ENCODE measurements around the gene AOPEP.
"Not testable (repeated sequence)": the region's sequence is repeated elsewhere in the genome, so short reads cannot be mapped to it uniquely, and the experiment has no call there.

AOPEP gene

DNA sequence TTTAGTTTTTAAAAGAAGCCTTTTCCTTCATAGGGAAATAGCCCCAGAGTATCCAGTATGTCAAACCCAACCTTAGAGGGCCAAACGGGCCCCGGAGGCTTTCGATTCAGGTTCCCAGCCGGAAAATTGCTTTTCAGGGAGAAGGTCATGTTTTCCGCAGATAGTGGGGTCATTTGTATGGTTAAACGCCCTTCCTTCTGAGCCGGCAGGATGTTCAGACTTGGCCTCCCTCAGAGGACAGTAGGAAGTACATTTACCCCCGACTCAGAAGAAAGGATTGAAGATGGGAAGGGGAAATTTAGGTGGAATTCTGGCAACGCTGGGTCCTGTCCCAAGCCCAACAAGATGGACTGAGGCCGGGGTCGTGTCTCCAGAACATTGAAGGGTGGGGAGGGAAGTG is 195.2 kb downstream of the AOPEP start:
- DNase-seq = no peak

DNA sequence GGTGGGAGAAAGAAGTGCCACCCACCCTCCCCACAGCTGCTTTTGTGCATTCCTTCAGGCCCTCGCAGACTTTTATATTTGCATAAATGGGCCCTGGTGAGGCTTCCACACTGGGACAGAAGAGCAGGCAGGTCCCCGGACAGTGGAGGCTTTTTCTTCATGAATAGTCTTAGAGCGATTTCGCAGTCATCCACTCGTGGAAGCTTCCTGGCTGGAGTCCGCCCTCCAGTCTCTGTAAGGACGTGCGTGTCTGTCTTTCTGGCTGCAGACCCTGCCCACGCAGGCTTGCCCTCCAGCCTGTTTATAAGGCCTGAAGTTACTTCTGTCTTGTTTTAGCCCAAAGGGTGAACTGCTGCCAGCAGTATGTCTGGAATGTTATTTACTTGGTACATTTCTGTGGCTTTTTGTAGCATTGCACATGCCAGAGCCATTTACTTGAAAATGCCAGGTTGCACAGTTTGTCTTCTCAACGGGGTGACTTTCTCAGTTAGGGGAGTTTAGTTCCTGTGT is 195.7 kb downstream of the AOPEP start:
- DNase-seq = peak; percentile 96

DNA sequence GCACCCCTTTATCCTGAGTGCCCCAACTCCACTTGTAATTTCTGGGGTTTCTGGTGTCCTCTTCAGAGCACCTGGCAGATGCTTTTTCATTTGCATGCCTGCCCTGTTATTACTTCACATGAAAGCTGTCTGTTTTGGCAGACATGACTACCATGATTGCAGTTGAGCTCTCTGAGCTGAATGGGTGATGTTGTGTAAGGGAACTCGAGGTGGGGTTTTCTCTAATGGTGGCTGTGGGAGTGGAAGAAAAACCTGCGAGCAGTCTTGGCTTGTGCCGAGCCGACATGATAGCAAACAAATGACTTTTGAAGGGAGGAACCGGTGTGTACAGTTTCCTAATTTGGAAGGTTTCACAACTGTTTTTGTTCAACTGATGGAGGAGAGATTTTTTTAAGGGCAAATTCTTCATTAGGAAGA is 196.2 kb downstream of the AOPEP start:
- DNase-seq = peak; percentile 63

DNA sequence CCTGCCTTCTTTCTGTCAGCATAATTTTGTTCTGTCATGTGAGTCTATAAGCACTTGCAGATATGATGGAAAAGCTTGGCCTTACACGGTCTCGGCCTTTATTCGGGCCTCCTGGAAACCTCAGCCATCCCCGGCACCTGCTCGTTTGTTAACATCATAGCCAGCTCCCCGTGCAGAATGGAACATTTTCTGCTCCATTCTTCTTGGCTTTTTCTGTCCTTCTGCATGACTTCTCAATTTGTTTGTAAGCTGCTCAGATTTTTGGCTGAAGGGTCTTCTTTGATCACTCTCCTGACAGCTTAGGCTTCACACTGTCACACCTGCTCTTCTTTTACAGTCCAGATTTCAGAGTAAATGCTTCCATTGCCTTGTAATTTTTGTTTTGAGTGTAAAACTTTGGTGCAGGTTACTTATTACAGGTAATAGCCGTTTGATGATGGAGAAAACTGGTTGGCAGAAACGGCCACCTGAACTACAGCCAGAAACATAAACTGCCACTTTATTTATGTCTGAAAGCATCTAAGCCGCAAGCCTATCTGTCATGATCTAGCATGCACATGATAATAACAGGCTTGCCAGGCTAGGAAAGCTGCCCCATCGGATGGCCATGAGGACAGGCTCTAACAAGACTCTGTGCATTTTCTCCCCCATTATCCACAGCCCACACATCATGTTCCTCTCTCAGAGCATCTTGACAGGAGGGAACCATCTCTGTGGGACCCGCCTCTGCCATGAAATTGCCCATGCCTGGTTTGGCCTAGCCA is 197.0 kb downstream of the AOPEP start:
- peak; percentile 36 for DNase-seq

DNA sequence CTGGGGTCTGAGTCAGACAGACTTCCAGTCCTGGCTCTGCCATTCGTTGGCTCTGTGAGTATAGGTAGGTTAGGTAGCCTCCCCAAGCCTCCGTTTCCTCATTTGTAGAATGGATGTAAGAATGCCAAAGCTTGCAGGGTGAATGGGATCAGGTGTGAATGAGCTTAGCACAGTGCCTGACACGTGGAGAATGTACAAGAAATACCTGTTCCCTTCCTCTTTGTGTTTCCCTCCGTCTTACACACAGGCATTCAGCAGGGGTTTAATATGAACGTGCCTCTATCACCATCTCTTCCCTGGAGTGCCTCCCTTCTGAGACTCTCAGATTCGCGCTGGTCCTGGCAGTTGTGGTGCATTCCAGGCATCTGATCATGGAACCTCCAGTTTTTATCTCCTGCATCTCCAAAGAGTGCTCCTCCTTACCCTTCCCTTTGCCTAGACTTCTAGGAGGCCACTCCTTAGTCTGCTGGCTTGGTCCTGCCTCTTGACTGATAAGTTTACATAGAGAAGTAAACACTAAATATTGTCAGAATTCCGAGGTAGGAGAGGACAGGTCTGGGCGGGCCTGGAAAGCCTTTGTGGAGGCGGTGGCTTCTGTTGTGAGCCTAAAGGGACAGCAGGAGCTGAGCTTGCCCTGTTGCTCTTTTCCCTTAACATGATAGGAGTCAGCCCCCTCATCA is 199.4 kb downstream of the AOPEP start:
- peak; percentile 29 for DNase-seq

DNA sequence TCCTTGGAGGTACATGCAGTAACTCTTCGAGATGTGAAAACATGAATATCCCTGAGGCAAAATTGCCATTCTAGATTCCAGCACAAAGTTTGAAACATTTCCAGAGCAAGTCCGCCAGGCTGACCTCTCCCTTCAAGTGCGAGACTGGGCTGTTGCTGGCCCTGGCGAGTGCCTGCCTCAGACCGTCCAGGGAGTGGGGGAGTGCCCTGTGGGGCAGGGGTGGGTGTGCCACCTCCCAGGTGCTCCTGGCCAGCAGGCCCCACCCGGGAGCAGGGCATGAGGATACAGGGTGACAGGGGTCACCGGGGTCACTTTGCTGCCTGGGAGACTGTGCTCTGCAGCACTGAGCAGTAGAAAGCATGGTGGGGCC is 199.9 kb downstream of the AOPEP start:
- no peak for DNase-seq

DNA sequence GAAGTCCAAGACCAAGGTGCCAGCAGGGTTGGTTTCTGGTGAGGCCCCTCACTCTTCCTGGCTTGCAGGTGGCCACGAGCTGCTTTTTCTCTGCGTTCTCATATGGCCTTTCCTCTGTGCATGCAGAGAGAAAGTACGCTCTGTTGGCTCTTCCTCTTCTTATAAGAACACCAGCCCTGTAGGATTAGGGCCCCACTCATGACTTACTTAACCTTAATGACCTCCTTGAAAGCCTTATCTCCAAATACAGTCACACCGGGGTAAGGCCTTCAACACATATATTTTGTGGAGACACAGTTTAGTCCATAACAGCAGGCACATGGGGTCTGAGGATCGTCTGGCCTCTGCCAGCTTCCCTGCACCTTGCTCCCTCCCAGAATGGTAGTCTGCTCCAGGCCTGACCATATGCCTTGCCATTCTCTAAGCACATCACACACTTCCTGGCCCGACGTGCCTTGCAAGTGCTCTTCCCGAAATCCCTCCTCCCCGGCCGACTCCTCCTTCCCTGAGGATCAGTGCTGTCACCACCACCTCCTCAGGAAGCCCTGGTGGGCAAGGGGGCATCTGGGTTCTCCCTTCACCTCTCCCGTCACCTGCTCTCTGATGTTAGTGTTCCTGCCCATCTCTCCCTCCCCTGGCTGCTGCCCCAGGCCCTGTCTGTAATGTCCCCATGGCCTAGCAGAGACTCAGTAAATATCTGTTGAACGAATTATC is 200.7 kb downstream of the AOPEP start:
- peak; percentile 21 for DNase-seq

DNA sequence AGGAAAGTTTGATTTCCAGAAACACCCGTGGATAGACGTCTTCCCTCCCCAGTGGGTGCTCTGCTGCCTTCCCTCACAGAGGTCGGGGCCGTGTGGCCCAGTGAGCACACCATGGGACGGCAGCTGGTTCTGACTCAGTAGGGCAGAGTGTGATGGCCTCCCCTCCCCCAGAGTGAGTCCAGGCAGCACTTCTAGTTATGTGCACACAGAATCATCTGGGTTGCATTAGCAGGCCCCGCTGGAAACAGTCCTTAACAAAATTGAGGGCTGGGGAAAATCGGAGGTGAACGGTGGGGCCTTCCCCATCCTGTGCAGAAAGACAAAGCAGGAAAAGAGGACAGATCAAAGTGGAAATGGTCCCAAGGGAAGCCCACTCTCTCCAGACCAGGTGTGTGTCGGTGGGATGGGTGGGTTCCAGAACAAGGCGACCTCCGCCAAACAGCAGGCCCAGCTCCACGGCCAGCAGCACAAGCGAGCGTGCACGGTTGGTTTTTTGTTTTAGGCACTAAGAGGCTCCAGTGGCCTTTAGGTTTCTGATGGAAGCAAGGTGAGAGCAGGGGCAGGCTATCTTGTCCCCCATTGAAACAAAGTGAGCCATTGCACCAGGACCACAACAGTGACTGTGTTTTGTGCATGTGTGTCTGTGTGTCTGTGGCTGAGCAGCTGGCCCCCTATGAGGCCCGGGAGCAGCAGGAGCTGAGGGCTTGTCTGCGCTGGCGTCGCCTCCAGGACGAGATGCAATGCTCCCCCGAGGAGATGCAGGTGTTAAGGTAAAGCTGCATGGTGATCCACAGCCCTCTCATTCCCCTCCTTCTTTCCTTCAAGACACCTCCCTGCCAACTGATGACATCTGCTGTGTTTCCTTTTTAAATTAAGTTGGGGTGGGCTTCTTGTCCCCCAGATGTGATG is 201.5 kb downstream of the AOPEP start:
- no peak for DNase-seq

- DNase-seq = peak; percentile 41
Observed at GRCh38 chr9:94928691-94929368, 202.3 kb downstream of the AOPEP start.

DNA sequence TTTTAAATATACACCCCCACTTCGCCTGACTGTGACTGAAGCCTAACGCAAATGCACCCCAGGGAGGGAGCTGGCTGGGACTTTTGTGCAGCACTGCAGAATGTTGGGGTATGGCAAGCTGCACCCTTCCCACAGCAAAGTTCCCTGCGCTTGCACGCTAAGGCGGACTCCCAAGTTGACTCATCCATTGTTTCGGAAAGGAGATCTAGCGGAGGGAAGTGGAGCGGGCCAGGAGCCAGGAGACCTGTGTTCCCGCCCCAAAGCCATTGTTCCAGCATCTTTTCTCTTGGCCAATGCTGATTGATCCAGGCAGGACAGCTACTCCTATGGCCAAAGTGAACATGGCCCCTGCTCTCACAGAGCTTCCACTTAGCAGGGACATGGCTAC is 202.9 kb downstream of the AOPEP start:
- DNase-seq = peak; percentile 35

DNA sequence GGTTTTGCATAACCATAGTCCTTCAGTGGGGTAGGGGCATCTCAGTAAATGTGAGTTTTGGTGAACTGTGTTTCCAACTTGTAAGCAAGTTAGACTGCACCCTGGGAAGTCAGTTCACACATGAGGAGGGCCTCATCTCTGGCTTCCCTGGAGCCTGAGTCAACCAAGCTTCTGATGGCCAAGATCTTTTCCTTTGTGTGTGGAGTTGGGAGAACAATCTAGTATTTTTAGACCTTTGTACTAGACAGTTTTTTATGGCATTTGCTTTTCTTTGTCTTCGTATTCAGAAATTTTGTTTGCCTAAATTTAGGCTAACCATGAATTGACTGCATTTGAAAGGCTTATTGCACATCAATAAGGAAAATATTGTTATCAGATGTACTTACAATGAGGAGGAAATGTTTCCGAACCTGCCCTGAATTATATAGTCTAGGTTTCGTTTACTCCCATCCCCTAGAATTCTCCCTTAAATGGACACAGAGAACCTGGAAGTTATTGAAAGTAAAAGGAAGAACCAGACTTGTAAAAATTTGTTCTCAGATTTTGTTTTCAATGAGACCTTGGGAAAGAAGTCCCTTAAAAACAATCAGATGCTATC is 204.6 kb downstream of the AOPEP start:
- no peak for DNase-seq

- peak; percentile 79 for DNase-seq
Observed at GRCh38 chr9:94931740-94932139, 205.2 kb downstream of the AOPEP start.

DNA sequence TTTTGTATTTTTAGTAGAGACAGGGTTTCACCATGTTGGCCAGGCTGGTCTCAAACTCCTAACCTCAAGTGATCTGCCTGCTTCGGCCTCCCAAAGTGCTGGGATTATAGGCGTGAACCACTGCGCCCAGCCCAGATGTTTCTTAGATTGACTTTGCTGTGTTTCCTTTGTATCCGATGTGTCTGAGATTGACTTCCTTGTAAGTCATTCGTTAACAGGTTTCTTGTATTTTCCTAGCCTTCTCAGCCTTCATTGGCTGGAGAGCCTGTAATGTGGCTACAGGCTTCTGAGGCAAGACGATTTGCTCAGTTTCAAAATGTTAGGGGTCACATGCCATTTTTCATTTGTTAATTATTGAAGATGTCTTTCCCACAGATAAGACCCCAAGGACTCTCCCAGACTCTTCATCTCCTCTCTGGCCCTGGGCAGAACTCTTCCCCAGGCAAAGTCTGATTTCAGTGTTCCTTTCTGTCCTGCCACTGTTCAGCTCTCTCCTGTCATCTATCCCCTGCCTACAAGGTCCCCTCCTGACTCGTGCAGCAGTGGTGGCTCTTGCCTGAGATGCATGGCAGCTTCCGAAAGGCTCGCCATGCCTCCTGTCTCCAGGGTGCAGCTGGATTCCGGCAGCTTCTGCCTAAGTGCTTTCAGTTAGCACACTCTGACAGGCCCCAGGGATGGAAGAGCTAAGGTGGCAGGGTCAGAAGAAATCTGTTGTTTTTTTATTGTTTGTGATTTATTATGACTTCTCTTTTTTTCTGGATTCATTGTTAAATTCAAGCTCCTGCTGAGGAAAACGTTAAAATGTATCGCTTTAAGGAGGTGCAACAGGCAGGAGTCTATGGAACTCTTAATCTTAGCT is 206.4 kb downstream of the AOPEP start:
- peak; percentile 56 for DNase-seq

- no peak for DNase-seq
Observed at GRCh38 chr9:94933511-94933828, 207.0 kb downstream of the AOPEP start.

DNA sequence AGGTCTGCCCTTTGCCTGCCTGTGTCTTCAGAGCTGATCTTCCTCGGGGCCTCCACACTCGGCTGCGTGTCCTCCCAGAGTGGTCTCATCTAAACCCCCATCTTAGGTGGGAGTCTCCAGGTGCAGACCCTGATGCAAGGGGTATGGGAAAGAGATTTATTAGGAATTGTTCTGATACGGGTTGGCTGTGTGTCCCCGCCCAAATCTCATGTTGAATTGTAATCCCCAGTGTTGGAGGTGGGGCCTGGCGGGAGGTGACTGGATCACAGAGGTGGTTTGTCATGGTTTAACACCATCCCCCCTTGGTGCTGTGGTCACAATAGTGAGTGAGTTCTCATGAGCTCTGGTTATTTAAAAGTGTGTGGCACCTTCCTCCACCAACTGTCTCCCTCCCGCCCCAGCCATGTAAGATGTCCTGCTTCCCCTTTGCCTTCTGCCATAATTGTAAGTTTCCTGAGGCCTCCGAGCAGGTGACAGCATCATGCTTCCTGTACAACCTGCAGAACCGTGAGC is 208.4 kb downstream of the AOPEP start:
- peak; percentile 32 for DNase-seq

DNA sequence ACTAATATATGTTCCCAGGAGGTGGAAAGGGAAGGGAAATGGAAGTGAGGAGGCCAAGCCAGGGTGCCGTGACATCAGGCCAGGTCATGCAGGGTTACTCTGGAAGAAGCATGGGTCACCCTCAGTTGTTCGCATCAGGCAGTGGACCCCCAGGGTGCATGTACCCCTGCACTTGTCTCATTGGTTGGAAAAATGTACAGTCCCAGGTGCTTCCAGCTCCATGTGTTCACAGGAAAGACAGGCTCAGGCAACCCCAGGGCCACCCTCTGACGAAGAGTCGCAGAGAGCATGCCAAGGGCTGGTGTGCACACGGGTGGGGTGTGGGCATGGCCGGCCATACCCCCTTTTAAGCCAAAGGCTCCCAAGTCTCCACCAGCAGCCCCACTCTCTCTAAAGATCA is 208.9 kb downstream of the AOPEP start:
- peak; percentile 32 for DNase-seq

DNA sequence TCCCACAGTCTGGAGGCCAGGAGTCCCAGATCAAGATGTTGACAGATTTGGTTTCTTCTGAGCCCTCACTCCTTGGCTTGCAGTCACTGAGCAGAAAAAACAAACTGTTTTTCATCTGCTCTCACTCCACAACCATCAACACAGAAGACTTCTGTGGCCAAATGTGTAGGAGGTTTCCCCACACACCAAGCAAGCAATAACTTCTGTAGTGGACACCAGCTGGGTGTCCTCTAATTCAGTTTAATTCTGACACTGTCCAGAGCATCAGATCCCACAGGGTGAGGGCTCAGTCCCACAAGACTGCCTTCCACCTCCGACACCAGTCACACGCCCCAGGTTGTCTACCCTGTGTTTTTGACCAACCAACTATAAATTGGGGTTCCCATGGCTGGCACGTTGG is 209.9 kb downstream of the AOPEP start:
- DNase-seq = no peak

DNA sequence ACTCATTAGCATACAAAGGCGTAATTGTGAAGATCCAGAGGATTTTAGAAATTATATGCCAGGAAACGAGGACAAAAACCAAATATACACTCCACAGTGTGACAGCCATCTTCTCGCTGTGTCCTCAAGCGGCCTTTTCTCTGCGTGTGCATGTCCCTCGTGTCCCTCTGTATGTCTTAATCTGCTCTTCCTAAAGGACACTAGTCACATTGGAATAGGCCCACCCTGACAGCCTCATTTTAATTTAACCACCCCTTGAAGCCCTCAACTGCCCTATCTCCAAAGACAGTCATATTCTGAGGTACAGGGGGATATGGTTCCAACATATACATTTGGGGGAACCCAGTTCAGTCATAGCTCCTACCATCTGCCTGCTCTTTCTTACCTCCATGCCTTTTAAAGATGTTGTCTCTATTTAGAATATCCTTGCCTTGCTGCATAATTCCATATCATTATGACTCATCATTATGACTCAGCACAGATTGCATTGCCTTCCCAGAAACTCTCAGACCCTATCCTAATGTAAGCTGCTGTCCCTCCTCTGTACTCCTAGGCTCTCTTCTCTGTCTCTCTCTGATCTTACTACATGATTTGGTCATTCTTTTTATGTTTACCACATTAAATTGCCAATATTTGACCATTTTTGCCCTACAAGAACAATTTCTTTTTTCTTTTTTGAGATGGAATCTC is 210.9 kb downstream of the AOPEP start:
- DNase-seq = no peak

GRCh38 chr9:94938384-94938783 is 211.9 kb downstream of the AOPEP start:
- DNase-seq = no peak

DNA sequence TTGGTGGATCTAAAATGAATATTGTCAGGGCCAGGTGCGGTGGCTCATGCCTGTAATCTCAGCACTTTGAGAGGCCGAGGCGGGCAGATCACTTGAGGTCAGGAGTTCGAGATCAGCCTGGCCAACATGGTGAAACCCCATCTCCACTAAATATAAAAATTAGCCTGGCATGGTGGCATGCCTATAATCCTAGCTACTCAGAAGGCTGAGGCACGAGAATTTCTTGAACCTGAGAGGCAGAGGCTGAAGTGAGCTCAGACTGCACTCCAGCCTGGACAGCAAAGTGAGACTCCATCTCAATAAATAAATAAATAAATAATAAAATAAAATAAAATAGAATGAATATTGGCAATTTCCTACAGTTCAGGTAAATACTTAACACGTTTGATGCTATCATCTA is 213.8 kb downstream of the AOPEP start:
- DNase-seq = not testable (repeated sequence)

Data from islet precursor cell (in vitro differentiated cells).